Erythroblast (primary cell): ENCODE data around the gene TMEM178A.

ENCODE experiments used
- GATA1 ChIP-seq: IDR thresholded peaks from 2 replicates; pipeline ENCODE4 v1.6.1; 2011; ENCODE audit warnings: low read depth, mild to moderate bottlenecking, control low read depth, low read length, moderate library complexity
- POLR2A ChIP-seq: IDR thresholded peaks from 2 replicates; pipeline ENCODE4 v1.6.1; 2011; ENCODE audit warnings: mild to moderate bottlenecking, low read length

DNA sequence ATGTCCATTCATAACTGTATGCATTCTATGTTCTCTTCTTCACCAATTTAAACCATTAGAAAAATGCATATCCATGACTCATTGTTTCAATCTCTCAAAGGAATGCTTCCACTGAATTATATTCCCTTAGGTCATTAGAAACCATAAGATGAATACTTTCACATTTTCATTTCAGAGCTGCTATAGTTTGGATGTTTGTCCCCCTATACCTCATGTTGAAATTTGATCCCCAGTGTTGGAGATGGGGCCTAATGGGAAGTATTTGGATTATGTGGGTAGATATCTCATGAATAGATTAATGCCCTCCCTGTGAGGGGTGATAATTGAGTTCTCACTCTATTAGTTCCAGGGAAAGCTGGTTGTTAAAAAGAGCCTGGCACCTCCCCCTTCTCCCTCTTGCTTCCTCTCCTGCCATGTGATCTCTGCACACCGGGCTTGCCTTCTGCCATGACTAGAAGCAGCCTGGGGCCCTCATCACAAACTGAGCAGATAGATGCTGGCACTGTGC is 77.6 kb downstream of the TMEM178A start:
- TF ChIP-seq POLR2A (no peak), GATA1 (no peak)
